Endothelial cell of umbilical vein (primary cell): ENCODE measurements around the gene NF1. TPM values are rescaled to one million over a fixed set of nuclear protein-coding genes. Genes with fewer than 3 reads are reported as not detected.

Source experiments
- BruUV-seq: library from RNA; stranded (reverse); fragments of 400-500 nt; replicated peaks from 2 replicates; lab custom pipeline; 2021; lab: Mats Ljungman, UMichigan
- CTCF ChIA-PET: fragments of 300-600, 350-600 bp; sonication (Branson Sonifier 250); formaldehyde crosslinking; loops from one replicate; lab custom pipeline; 2021; ENCODE audit warnings: antibody characterized with exemption, inconsistent platforms; lab: Charles Lee
- POLR2A ChIA-PET: fragments of 300-600, 350-600 bp; sonication (Branson Sonifier 250); formaldehyde crosslinking; loops from one replicate; lab custom pipeline; 2021; ENCODE audit warnings: antibody characterized with exemption, inconsistent platforms; lab: Charles Lee
- DNase-seq: peaks from one replicate; pipeline ENCODE4 v3.0.0-alpha.2; 2011; ENCODE audit warnings: low read depth, low spot score
- FAIRE-seq: peaks from 2 replicates; lab custom pipeline; 2011; peaks lifted over from hg19 to GRCh38; lab: Jason Lieb, UNC
- H2AFZ ChIP-seq: 2 replicates; pipeline ENCODE4 v1.6.0; 2012; ENCODE audit warnings: low read depth, low read length, control low read depth, inconsistent platforms
- H3K27ac ChIP-seq: 2 replicates; pipeline ENCODE4 v1.5.1; 2011; ENCODE audit warnings: low read depth, mild to moderate bottlenecking, control low read depth, low read length, moderate library complexity; ENCODE audit not compliant: insufficient read depth
- H3K27me3 ChIP-seq, 2 experiments: 2 replicates each; pipeline versions ENCODE4 v1.6.0 to v1.6.1; 2011; ENCODE audit warnings: low read length in 2 of 2, mixed read lengths in 1 of 2; ENCODE audit not compliant: control insufficient read depth in 2 of 2, insufficient read depth in 2 of 2
- H3K36me3 ChIP-seq, 2 experiments: 2 replicates in 1 of 2; 3 replicates in 1 of 2; pipeline ENCODE4 v1.5.1; 2011; ENCODE audit warnings: low read length in 2 of 2, mild to moderate bottlenecking in 1 of 2, moderate library complexity in 1 of 2; ENCODE audit not compliant: control insufficient read depth in 2 of 2, insufficient read depth in 2 of 2; ENCODE audit errors: extremely low read depth in 1 of 2
- H3K4me1 ChIP-seq: 3 replicates; pipeline ENCODE4 v1.5.1; 2011; ENCODE audit warnings: mild to moderate bottlenecking, low read length; ENCODE audit not compliant: control insufficient read depth, insufficient read depth; ENCODE audit errors: extremely low read depth
- H3K4me2 ChIP-seq: 2 replicates; pipeline ENCODE4 v1.6.1; 2011; ENCODE audit warnings: low read length, control low read depth, mixed read lengths; ENCODE audit not compliant: insufficient read depth
- H3K4me3 ChIP-seq, 3 experiments: fragments of 200-600 bp in 1 of 3; sonication (generic), shearing (Covaris generic) in 1 of 3; replicated peaks in 1 of 3; 2 replicates each; pipeline ENCODE4 v1.5.1; 2011 to 2016; ENCODE audit warnings: control low read depth in 3 of 3, low read length in 3 of 3, mild to moderate bottlenecking in 2 of 3, inconsistent platforms in 1 of 3, low read depth in 1 of 3, moderate library complexity in 1 of 3; ENCODE audit not compliant: insufficient read depth in 1 of 3
- H3K79me2 ChIP-seq: 2 replicates; pipeline ENCODE4 v1.6.0; 2012; ENCODE audit warnings: low read length, inconsistent platforms; ENCODE audit not compliant: control insufficient read depth, insufficient read depth
- H3K9ac ChIP-seq: replicated peaks from 2 replicates; pipeline ENCODE3; 2011; ENCODE audit warnings: low read length, control low read depth; ENCODE audit not compliant: insufficient read depth; ENCODE audit errors: extremely low read depth
- H3K9me1 ChIP-seq: replicated peaks from 3 replicates; pipeline ENCODE4 v1.6.0; 2011; ENCODE audit warnings: mild to moderate bottlenecking, low read length; ENCODE audit not compliant: control insufficient read depth, insufficient read depth; ENCODE audit errors: extremely low read depth
- H3K9me3 ChIP-seq: replicated peaks from 2 replicates; pipeline ENCODE4 v1.5.1; 2012; ENCODE audit warnings: low read length, inconsistent platforms; ENCODE audit not compliant: control insufficient read depth, insufficient read depth
- H4K20me1 ChIP-seq: replicated peaks from 2 replicates; pipeline ENCODE3; 2011; ENCODE audit warnings: mild to moderate bottlenecking, low read length; ENCODE audit not compliant: control insufficient read depth, insufficient read depth; ENCODE audit errors: extremely low read depth
- EZH2 ChIP-seq: IDR thresholded peaks from 2 replicates; pipeline ENCODE4 v1.6.1; 2012; ENCODE audit warnings: borderline replicate concordance, low read depth, mild to moderate bottlenecking, moderate library complexity, low read length, inconsistent platforms; ENCODE audit not compliant: severe bottlenecking
- FOS ChIP-seq: IDR thresholded peaks from 2 replicates; pipeline ENCODE4 v1.6.1; 2011; ENCODE audit warnings: mild to moderate bottlenecking, low read length, moderate library complexity, borderline replicate concordance; ENCODE audit not compliant: insufficient read depth
- GATA2 ChIP-seq: IDR thresholded peaks from 2 replicates; pipeline ENCODE4 v1.7.0; 2011; ENCODE audit warnings: low read depth, mild to moderate bottlenecking, moderate library complexity, mixed read lengths, low read length; ENCODE audit not compliant: insufficient read length, insufficient read depth
- JUN ChIP-seq: IDR thresholded peaks from 2 replicates; pipeline ENCODE4 v1.6.1; 2011; ENCODE audit warnings: borderline replicate concordance, low read depth; ENCODE audit not compliant: insufficient read length, insufficient read depth
- MAX ChIP-seq: IDR thresholded peaks from 2 replicates; pipeline ENCODE4 v1.6.1; 2011; ENCODE audit not compliant: insufficient read depth, insufficient read length
- MYC ChIP-seq: IDR thresholded peaks from one replicate; pipeline ENCODE4 v1.6.1; 2011; ENCODE audit warnings: mild to moderate bottlenecking, low read depth, low read length
- POLR2A ChIP-seq: IDR thresholded peaks from 2 replicates; pipeline ENCODE4 v1.6.1; 2012; ENCODE audit warnings: low read depth, mild to moderate bottlenecking, control low read depth, low read length
- POLR2AphosphoS5 ChIP-seq: IDR thresholded peaks from 2 replicates; pipeline ENCODE4 v1.6.1; 2012; ENCODE audit warnings: low read depth, mild to moderate bottlenecking, control low read depth, low read length, moderate library complexity; ENCODE audit not compliant: insufficient read depth
- dilution Hi-C: fragments of 300-500 bp; cut with MboI; formaldehyde crosslinking; loops from one replicate; pipeline ENCODE4 v1.15.0; 2019; ENCODE audit warnings: low sequenced_read_pairs; ENCODE audit not compliant: extremely low pct_ligation_motif_present
- intact Hi-C: fragments of 100-400 bp; cut with micrococcal nuclease; formaldehyde crosslinking; loops from one replicate; pipeline ENCODE4 v1.10.0; 2022
- polyA plus RNA-seq, 4 experiments: library from polyadenylated mRNA; depleted of rRNA in 3 of 4; stranded (reverse) in 3 of 4; unstranded in 1 of 4; fragments of >200 nt; gene quantifications; 2 replicates each; pipeline versions ENCODE4 v1.2.1 to v1.2.3, GENCODE V29; 2011 to 2012; ENCODE audit warnings: missing spikeins in 1 of 4
- total RNA-seq: library from RNA; stranded (reverse); gene quantifications from 2 replicates; pipeline ENCODE4 v1.2.3, GENCODE V29; 2021
- TF ChIP-seq, protein P1 (sequence below), 2 donors: IDR thresholded peaks; 1 replicate in 1 of 2; 2 replicates in 1 of 2; pipeline ENCODE4 v1.5.1; 2011; ENCODE audit warnings: low read length in 2 of 2, mild to moderate bottlenecking in 2 of 2, moderate library complexity in 2 of 2, control low read depth in 1 of 2, inconsistent platforms in 1 of 2, low read depth in 1 of 2; ENCODE audit not compliant: insufficient read depth in 1 of 2; ENCODE audit errors: extremely low read depth in 1 of 2

Gene NF1
- total and polyA plus RNA-seq, 2 donors (not counting 3 experiments of a cell fraction or from before 2014, with no cell fraction given), result 13.7 to 42.4 TPM

DNA sequence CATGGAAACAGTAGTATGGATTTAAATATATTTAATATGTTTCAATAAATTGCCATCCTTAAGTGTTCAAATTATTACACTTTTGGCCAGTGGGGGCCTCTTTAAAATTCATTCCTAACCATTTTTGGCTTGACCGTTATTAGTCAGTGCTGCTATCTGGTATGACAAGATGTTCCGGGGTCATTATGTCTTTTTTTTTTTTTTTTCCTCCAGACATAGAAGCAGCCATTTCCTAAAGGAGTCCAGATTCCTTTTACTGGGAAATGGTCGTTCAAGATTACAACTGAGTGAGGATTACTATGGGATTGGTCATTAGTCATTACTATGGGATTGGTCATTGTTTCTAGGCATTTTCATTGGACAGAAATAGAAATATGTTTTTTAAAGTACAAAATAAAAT lies 53.4 kb downstream of the NF1 start:
- no peaks in the 10 kb centered on the region for H3K27me3 ChIP-seq
- H3K36me3 ChIP-seq, result no peaks in the 10 kb centered on the region
- H3K4me3 ChIP-seq, result no peak overlapping the region
- no peak for DNase-seq
- ChIA-PET POLR2A (no interaction called here), CTCF (no interaction called here)
- H3K79me2 ChIP-seq, result peaks cover 6% of the 10 kb centered on the region
- H3K9ac ChIP-seq, result no peak overlapping the region
- H3K9me1 ChIP-seq, result no peaks in the 10 kb centered on the region
- no TSS peak for BruUV-seq
- dilution Hi-C loops, result no loop called here
- H3K27ac ChIP-seq, result no peak overlapping the region
- H3K4me2 ChIP-seq, result no peak overlapping the region
- H2AFZ ChIP-seq, result no peak overlapping the region
- H4K20me1 ChIP-seq, result no peaks in the 10 kb centered on the region
- TF ChIP-seq POLR2AphosphoS5 (no peak), MYC (no peak), POLR2A (no peak), EZH2 (no peak), FOS (no peak), MAX (no peak), JUN (no peak), GATA2 (no peak)
- TF ChIP-seq, protein P1, sequence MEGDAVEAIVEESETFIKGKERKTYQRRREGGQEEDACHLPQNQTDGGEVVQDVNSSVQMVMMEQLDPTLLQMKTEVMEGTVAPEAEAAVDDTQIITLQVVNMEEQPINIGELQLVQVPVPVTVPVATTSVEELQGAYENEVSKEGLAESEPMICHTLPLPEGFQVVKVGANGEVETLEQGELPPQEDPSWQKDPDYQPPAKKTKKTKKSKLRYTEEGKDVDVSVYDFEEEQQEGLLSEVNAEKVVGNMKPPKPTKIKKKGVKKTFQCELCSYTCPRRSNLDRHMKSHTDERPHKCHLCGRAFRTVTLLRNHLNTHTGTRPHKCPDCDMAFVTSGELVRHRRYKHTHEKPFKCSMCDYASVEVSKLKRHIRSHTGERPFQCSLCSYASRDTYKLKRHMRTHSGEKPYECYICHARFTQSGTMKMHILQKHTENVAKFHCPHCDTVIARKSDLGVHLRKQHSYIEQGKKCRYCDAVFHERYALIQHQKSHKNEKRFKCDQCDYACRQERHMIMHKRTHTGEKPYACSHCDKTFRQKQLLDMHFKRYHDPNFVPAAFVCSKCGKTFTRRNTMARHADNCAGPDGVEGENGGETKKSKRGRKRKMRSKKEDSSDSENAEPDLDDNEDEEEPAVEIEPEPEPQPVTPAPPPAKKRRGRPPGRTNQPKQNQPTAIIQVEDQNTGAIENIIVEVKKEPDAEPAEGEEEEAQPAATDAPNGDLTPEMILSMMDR (IDR thresholded peaks at IDR 0.05; ENCODE audit: extremely low read depth in 1 of 2, insufficient read depth in 1 of 2, low read depth in 1 of 2, low read length in 2 of 2), result no peak
- no peaks in the 10 kb centered on the region for H3K9me3 ChIP-seq
- intact Hi-C loops, result no loop called here
- H3K4me1 ChIP-seq, result no peaks in the 10 kb centered on the region
- FAIRE-seq, result no peak
